ENCODE measurements around the gene MLLT3. TPM values are rescaled to one million over a fixed set of nuclear protein-coding genes. Genes with fewer than 3 reads are reported as not detected.

MLLT3 gene
- total and polyA plus RNA-seq, 10 donors = 2.8 to 15.2 (median 10.6) TPM

DNA sequence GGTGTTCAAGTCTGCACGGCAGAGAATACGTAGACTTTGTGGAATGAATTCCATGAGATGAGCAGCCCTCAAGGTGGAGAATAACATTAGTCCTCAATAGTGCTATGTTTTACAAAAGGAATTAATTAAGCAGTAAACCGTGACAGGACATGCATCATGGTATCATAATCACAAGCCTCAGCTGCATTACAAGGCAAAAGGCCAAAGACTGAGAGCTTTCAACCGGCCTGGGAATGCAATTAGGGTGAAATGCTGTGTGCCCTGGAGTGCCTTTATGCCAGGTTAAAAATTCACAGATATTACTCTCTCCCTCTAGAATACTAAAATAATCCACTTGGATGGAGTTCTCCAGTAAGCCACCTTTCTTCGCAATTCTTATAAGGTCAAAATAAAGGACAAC is 270.6 kb downstream of the MLLT3 start:
- Histone ChIP-seq H3K4me3 (no peak overlapping the region), H3K9me3 (no peaks in the 10 kb centered on the region), H3K4me1 (peaks cover 0 to 16% (median 3%) of the 10 kb centered on the region in 6 donors), H3K36me3 (peaks cover 0 to 24% (median 2%) of the 10 kb centered on the region in 6 donors), H3K27ac (no peak overlapping the region), H3K27me3 (replicated peaks in 1 of 7) (no peaks in the 10 kb centered on the region)
- intact Hi-C loops (cut with DNase I; ENCODE audit: low total_unique reads) = no loop called here
- TF ChIP-seq POLR2AphosphoS5 (IDR thresholded peaks at IDR 0.05) = no peak
- TF ChIP-seq, protein P1, sequence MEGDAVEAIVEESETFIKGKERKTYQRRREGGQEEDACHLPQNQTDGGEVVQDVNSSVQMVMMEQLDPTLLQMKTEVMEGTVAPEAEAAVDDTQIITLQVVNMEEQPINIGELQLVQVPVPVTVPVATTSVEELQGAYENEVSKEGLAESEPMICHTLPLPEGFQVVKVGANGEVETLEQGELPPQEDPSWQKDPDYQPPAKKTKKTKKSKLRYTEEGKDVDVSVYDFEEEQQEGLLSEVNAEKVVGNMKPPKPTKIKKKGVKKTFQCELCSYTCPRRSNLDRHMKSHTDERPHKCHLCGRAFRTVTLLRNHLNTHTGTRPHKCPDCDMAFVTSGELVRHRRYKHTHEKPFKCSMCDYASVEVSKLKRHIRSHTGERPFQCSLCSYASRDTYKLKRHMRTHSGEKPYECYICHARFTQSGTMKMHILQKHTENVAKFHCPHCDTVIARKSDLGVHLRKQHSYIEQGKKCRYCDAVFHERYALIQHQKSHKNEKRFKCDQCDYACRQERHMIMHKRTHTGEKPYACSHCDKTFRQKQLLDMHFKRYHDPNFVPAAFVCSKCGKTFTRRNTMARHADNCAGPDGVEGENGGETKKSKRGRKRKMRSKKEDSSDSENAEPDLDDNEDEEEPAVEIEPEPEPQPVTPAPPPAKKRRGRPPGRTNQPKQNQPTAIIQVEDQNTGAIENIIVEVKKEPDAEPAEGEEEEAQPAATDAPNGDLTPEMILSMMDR (IDR thresholded peaks at IDR 0.05 in 8 of 11, conservative IDR thresholded peaks at IDR 0.05 in 3 of 11) = no peak
- no peak for DNase-seq
- WGBS, 5 donors = 85 to 92% (median 88%) methylated on average over 5 of the region's 5 CpGs

DNA sequence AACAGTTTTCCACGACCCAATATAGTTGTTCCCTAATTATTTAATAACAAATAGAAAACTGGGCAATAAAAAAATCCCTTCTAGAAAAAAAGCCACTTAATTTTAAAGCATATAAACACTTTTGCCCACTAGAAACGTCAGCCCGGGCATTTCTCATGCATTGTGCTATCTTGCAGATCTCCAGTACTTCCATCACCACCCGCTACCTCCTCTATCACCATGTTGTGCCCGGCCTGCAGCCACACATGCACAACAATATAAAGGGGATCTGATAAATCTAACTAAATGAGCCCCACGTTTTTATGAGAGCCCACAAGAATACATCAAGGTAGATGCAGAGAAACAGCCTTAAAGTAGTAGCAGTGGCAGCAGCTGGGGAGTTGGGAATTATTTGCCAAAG is 272.7 kb downstream of the MLLT3 start:
- Histone ChIP-seq H3K27ac (no peak overlapping the region), H3K36me3 (peaks cover 0 to 36% (median 2%) of the 10 kb centered on the region in 6 donors), H3K9me3 (no peaks in the 10 kb centered on the region), H3K4me1 (no peaks in the 10 kb centered on the region), H3K4me3 (no peak overlapping the region), H3K27me3 (replicated peaks in 1 of 7) (no peaks in the 10 kb centered on the region)
- DNase-seq = no peak
- intact Hi-C loops (cut with DNase I; ENCODE audit: low total_unique reads) = no loop called here
- TF ChIP-seq, protein P1 (IDR thresholded peaks at IDR 0.05 in 8 of 11, conservative IDR thresholded peaks at IDR 0.05 in 3 of 11) = no peak
- TF ChIP-seq POLR2AphosphoS5 (IDR thresholded peaks at IDR 0.05) (no peak), POLR2A (IDR thresholded peaks at IDR 0.05) (no peak)
- 88 to 94% (median 90%) methylated on average over 6 of the region's 6 CpGs for WGBS, 5 donors

GRCh38 chr9:20343325-20343724 is 279.0 kb downstream of the MLLT3 start:
- Histone ChIP-seq H3K36me3 (peaks cover 0 to 13% (median 0%) of the 10 kb centered on the region in 6 donors), H3K4me3 (no peak overlapping the region), H3K9me3 (no peaks in the 10 kb centered on the region), H3K4me1 (no peaks in the 10 kb centered on the region), H3K27me3 (replicated peaks in 1 of 7) (peaks cover 0 to 21% (median 0%) of the 10 kb centered on the region in 7 donors), H3K27ac (no peak overlapping the region)
- no peak for DNase-seq
- intact Hi-C loops (cut with DNase I; ENCODE audit: low total_unique reads) = no loop called here
- 70 to 78% (median 76%) methylated on average over 2 of the region's 2 CpGs for WGBS, 5 donors
- TF ChIP-seq POLR2AphosphoS5 (IDR thresholded peaks at IDR 0.05) = no peak
- TF ChIP-seq, protein P1 (IDR thresholded peaks at IDR 0.05 in 8 of 11, conservative IDR thresholded peaks at IDR 0.05 in 3 of 11) = no peak
- TF ChIP-seq POLR2A (IDR thresholded peaks at IDR 0.05) = no peak

GRCh38 chr9:20340511-20340861 is 281.8 kb downstream of the MLLT3 start:
- H3K27ac ChIP-seq = no peak overlapping the region
- H3K4me1 ChIP-seq = no peaks in the 10 kb centered on the region
- 71 to 80% (median 74%) methylated on average over 4 of the region's 4 CpGs for WGBS, 5 donors
- peaks cover 0 to 2% (median 0%) of the 10 kb centered on the region in 6 donors for H3K36me3 ChIP-seq
- no peak for TF ChIP-seq POLR2A (IDR thresholded peaks at IDR 0.05)
- TF ChIP-seq, protein P1 (IDR thresholded peaks at IDR 0.05 in 8 of 11, conservative IDR thresholded peaks at IDR 0.05 in 3 of 11) = no peak
- no peak for TF ChIP-seq POLR2AphosphoS5 (IDR thresholded peaks at IDR 0.05)
- H3K4me3 ChIP-seq = no peak overlapping the region
- peaks cover 0 to 37% (median 0%) of the 10 kb centered on the region in 7 donors for H3K27me3 ChIP-seq (replicated peaks in 1 of 7)
- no peaks in the 10 kb centered on the region for H3K9me3 ChIP-seq
- intact Hi-C loops (cut with DNase I; ENCODE audit: low total_unique reads) = no loop called here
- no peak for DNase-seq

All from spleen (tissue), 11 donors.